ENCODE results near the gene CLOCK. TPM values are rescaled to one million over a fixed set of nuclear protein-coding genes. Genes with fewer than 3 reads are reported as not detected.

The CLOCK gene
- total RNA-seq, 1 donor from 2014 or later, result 32.0 TPM

DNA sequence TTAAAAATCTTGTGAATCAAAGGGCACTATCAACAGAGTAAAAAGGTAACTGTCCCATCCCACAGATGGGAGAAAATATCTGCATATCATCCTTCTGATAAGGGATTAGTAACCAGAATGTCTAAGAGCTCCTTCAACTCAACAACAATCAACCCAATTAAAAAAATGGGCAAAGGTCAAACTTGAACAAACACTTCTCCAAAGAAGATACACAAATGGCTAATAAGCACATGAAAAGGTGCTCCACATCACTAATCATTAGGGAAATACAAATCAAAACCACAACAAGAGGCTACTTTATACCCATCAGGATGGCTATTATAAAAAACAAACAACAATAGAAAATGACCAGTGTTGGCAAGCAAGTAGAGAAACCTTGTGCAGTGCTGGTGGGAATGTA lies 107.7 kb downstream of the CLOCK start:
- intact Hi-C loops (cut with DNase I), result no loop called here
- no peak for DNase-seq (ENCODE audit: low spot score)

- intact Hi-C loops (cut with DNase I), result no loop called here
- no peak for DNase-seq (ENCODE audit: low spot score)
These were observed 108.4 kb downstream of the CLOCK start for GRCh38 chr4:55438314-55438713.

GRCh38 chr4:55437823-55438222 lies 108.9 kb downstream of the CLOCK start:
- DNase-seq (ENCODE audit: low spot score), result no peak
- intact Hi-C loops (cut with DNase I), result no loop called here

DNA sequence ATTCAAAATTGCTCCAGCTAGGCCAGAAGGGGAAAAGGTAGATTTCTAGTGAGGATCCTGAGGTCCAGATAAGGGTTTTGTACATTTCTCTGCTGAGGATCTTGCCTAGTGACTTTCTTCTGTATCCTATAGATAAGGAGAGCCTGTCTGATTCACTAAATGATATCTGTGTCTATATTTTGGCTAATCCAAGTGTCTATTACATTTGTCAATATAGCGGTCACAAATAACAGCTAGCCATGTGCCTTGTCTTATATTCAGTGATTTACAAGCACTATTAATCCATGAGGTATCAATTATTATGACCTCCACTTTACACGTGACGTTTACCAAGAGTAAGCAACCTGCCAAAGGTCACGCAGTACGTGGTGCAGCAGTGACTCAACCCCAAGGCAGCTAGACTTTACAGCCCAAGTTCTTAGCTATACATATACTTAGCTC lies 109.3 kb downstream of the CLOCK start:
- no peak for DNase-seq (ENCODE audit: low spot score)
- intact Hi-C loops (cut with DNase I), result no loop called here

- DNase-seq (ENCODE audit: low spot score), result no peak
- intact Hi-C loops (cut with DNase I), result no loop called here
These were observed 111.4 kb downstream of the CLOCK start for GRCh38 chr4:55435141-55435841.

- DNase-seq (ENCODE audit: low spot score), result no peak
- intact Hi-C loops (cut with DNase I), result no loop called here
These were observed 114.9 kb downstream of the CLOCK start for GRCh38 chr4:55431710-55432336.

- intact Hi-C loops (cut with DNase I), result no loop called here
- DNase-seq (ENCODE audit: low spot score), result no peak
These were observed 121.9 kb downstream of the CLOCK start for GRCh38 chr4:55424791-55425190.

DNA sequence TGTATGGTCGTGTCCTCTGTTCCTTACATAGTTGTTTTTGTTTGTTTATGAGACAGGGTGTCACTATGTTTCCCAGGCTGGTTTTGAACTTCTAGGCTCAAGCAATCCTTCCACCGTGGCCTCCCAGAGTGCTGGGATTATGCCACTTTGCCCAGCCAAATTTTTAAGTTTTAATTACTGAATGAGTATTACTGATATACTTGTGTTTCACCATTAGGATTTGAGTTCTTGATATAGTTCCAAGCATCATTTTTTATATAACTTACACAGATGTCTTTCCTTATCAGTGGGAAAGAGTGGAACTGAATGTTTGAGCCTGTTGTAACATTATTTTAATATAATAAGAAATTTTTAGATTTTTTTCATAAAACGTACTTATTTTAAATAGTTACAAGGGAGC lies 130.5 kb downstream of the CLOCK start:
- DNase-seq (ENCODE audit: low spot score), result no peak
- intact Hi-C loops (cut with DNase I), result no loop called here

- intact Hi-C loops (cut with DNase I), result no loop called here
- no peak for DNase-seq (ENCODE audit: low spot score)
These were observed 135.1 kb downstream of the CLOCK start for GRCh38 chr4:55411621-55412020.

DNA sequence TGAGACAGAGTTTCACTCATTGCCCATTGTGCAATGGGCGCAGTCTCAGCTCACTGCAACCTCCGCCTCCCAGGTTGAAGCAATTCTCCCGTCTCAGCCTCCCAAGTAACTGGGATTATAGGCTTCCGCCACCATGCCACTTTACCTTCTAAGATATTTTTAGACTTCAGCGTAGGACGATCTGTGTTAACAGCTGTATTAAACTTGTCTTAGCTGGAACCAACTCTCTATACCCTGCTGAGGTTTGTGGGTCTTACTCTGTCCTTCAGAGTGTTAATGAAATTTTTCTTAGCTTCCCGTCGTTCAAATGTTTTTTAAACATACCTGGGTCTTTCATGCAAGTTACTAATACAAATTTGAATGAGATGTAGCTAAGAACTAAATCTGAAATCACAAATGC lies 136.3 kb downstream of the CLOCK start:
- intact Hi-C loops (cut with DNase I), result no loop called here

DNA sequence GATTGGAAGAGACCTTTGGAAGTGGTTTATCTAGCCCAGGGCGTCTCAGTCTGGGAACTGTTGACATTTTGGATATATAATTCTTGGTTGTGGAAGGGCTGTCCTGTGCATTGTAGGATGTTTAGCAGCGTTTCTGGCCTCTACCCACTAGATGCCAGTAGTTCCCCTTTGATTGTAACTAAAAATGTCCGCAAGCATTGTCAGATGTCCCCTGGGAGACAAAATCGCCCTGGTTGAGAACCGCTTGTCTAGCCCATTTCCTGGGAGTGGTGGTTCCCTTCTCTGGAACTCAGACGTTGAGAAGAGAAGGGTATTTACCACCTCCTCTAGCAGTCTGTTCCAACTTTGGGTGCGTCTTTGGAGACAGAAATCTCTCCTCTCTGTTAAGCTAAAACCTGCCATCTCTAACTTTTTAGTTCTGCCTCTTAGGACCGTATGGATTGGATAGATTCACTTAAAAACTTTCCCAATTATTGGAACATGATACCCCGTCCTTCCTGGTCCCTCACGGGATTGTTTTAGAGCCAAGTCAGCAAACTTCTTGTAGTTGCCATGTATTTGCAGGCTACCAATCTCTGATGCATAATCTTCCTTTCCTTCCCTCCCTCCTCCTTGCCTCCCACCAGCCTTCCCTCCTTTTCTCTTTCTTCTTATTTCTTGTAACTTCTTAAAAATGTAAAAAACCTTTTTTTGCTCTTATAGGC lies 137.1 kb downstream of the CLOCK start:
- intact Hi-C loops (cut with DNase I), result loop anchor here (1.0 kb wide), 1 partner anchor 9 kb away; no protein-coding TSS in a partner anchor
- no peak for DNase-seq (ENCODE audit: low spot score)

More for the DNA sequence above, 136.3 kb downstream of the CLOCK start:
- no peak for DNase-seq (ENCODE audit: low spot score)

DNA sequence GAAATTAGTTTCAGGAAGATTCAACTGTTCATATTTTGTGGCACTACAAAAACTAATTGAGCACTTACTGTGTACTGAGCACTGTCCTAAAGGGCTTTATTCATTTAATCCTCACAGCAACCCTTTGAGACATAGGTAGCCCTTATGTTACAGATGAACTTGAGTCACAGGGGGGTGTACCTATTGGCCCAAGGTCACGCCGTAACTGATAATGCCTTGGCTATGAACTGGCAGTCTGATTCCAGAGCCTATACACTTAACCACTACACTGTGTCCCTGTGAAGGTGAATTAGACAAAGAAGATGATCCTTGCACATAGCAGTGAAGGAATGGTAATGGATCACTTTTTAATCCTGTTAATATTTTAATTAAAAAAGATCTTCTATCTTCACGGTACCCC lies 138.9 kb downstream of the CLOCK start:
- intact Hi-C loops (cut with DNase I), result no loop called here
- no peak for DNase-seq (ENCODE audit: low spot score)

- DNase-seq (ENCODE audit: low spot score), result no peak
- intact Hi-C loops (cut with DNase I), result no loop called here
These were observed 139.6 kb downstream of the CLOCK start for GRCh38 chr4:55407119-55407518.

DNA sequence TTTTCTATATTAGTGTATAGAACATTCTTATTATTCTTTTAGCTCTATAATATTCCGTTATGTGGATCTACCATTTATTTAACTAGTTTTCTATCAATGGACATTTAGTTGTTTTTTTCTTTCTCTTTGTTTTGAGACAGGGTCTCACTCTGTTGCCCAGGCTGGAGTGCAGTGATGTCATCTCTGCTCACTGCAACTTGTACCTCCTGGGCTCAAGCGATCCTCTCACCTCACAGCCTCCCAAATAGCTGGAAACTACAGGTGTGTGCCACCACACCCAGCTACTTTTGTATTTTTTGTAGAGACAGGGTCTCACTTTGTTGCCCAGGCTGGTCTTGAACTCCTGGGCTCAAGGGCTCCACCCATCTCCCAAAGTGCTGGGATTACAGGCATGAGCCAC lies 140.2 kb downstream of the CLOCK start:
- intact Hi-C loops (cut with DNase I), result no loop called here
- no peak for DNase-seq (ENCODE audit: low spot score)

DNA sequence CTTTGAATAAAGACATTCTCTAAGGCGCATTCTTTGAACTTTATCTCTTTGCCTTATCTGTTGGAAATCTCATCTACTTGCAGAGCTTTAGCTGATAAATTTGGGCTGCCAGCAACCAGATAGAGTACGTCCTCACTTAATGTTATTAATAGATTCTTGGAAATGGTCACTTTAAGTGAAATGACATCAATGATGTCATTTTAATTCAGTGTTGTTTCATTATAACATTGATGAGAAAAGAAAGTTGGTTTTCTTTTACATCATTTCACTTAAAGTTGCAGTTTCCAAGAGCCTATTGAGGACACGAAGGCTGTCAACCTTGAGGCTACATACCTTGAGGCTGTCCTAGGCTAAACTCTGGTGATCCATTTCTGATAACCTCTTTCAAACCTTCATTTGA lies 141.6 kb downstream of the CLOCK start:
- intact Hi-C loops (cut with DNase I), result no loop called here
- DNase-seq (ENCODE audit: low spot score), result no peak

DNA sequence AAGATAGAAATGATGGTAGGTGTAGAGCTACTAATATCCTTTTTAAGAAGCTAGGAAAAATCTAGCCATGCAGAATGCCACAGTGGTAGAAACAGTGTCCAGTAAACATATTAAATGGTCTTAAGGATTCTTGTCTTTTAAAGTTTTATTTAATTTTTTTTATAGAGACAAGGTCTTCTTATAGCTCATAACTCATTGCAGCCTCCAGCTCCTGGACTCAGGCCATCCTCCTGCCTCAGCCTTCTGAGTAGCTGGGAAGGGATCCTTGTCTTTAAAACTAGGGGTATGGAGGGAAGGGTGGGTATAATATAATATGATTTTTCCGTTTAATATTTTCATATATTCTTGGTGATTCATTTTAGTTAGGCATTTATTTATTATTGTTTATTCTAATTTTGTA lies 147.1 kb downstream of the CLOCK start:
- intact Hi-C loops (cut with DNase I), result loop anchor here (5.0 kb wide), 1 partner anchor 548 kb away; the partner anchor contains the start of gene CEP135
- no peak for DNase-seq (ENCODE audit: low spot score)

GRCh38 chr4:55398966-55399365 lies 147.7 kb downstream of the CLOCK start:
- no peak for DNase-seq (ENCODE audit: low spot score)
- intact Hi-C loops (cut with DNase I), result loop anchor here (5.0 kb wide), 1 partner anchor 548 kb away; the partner anchor contains the start of gene CEP135

- no peak for DNase-seq (ENCODE audit: low spot score)
- intact Hi-C loops (cut with DNase I), result loop anchor here (5.0 kb wide), 1 partner anchor 549 kb away; the partner anchor contains the start of gene CEP135
These were observed 148.2 kb downstream of the CLOCK start for GRCh38 chr4:55398461-55398860.

DNA sequence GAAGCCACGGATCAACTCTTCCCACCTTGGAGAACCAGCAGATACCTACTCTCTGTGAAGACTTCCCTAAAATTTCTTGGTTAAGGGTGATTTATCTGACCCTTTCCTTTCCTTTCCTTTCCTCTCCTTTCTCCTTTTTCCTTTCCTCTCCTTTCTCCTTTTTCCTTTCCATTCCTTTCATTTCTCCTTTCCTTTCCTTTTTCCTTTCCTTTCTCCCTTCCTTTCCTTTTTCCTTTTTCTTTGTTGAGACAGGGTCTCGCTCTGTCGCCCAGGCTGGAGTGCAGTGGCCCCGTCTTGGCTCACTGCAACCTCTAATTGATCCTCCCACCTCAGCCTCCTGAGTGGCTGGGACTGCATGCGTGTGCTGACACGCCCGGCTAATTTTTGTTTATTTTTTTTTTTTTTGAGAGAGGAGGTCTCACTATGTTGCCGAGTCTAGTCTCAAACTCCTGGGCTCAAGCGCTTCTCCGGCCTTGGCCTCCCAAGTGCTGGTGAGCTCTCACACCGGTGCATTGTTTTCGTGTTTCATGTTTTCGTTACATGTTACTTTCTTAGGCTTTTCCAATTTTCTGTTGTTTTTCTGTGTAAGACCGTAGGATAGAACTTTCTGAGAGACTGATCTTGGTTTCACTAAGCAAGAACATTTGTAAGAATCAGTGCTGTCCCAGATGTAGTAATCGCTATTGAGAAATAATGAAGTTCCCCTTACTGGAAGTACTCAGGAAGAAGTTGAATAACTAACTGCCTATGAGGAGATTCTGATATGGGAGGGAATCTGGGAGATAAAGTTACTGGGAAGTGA lies 149.0 kb downstream of the CLOCK start:
- intact Hi-C loops (cut with DNase I), result loop anchor here (5.0 kb wide), 1 partner anchor 550 kb away; the partner anchor contains the start of gene CEP135
- no peak for DNase-seq (ENCODE audit: low spot score)

DNA sequence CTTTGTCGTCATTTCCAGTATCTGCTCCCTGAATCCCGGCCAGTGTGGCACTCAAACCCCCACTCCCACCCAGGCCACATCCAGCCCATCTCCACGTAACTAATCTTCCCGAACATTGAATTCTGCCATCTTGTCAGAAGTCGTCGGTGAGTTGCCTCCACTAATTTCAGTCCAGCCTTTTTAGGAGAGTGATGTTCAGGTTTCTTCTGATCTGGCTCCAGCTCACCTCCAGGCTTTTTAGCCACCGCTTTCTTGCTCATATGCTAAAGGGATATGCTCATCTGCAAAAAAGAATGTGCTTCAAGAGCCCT lies 149.6 kb downstream of the CLOCK start:
- DNase-seq (ENCODE audit: low spot score), result no peak
- intact Hi-C loops (cut with DNase I), result loop anchor here (5.0 kb wide), 1 partner anchor 550 kb away; the partner anchor contains the start of gene CEP135
